ENCODE results near the gene DCPS. TPM values are rescaled to one million over a fixed set of nuclear protein-coding genes. Genes with fewer than 3 reads are reported as not detected.

DCPS gene
- total RNA-seq, 1 donor from 2014 or later, result 9.4 TPM

DNA sequence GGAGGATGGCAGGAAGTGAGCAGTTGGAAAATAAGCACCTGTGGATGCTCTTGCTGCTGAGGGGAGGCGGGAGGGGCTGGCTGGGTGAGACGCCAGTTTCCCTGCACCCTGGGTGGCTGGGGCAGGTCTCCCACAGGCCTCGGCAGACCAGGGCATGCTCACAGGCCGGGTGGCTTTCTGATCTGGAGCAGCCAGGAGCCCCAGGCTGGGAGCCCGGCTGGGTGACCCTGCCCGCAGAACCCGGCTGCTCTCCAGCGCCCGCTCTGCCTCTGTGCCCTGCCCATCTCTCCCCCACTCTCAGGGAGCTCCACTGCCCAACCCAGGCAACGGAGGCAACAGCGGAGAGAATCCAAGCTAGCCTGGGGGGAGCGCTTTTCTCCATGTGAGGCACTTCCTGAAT is 24.6 kb downstream of the DCPS start:
- DNase-seq (ENCODE audit: low read depth), result no peak

DNA sequence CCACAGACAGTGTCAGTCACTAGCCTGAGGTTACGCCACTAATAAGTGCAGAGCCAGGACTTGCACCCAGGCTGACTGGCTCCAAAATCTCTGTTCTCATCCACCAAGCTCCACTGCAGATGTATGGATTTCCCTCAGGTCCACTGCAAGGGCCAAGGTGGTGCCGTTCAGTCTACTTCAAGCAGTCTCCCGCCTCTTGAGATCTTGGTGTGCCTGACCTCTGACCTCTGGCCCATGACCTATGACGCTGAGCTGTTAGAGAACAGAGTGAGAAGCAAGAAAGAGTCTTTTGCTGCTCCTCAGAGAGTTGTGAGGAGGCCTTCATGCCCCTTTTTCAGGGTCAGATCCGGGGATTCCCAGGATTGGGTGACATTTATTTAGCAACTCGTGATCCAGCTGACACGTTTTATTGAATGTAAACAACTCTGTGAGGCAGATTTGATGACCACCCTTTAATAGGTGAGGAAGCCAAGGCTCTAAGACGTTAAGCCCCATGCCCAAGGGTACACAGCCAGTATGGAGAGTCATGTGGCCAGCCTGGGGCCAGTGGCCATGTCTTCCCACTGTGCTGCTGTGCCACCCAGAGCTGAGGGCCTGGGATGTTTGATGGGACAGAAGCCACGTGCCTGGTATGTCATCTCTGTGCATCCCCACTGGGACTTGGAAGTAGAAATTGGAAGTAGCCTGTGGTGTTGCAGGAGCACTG is 25.2 kb downstream of the DCPS start:
- peak; percentile 11 for DNase-seq (ENCODE audit: low read depth)

GRCh38 chr11:126329644-126330211 is 25.9 kb downstream of the DCPS start:
- no peak for DNase-seq (ENCODE audit: low read depth)

DNA sequence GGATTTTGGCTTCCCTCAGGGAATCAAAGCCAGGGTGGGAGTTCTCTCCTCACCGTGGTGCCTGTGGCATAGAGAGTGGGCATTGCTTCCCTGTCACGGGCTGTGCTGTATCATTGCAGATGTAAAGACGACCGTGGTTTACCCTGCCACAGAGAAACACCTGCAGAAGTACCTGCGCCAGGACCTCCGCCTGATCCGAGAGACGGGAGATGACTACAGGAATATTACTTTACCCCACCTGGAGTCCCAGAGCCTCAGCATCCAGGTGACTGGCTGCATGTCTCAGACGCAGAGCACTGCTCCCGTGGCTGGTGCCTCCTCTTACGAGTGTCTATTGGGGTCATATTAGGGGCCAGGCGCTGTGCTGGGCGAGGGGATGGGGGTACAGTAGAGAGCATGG is 27.4 kb downstream of the DCPS start:
- no peak for DNase-seq (ENCODE audit: low read depth)

- DNase-seq (ENCODE audit: low read depth), result peak; percentile 76
Measured at GRCh38 chr11:126332221-126332711, 28.4 kb downstream of the DCPS start.

DNA sequence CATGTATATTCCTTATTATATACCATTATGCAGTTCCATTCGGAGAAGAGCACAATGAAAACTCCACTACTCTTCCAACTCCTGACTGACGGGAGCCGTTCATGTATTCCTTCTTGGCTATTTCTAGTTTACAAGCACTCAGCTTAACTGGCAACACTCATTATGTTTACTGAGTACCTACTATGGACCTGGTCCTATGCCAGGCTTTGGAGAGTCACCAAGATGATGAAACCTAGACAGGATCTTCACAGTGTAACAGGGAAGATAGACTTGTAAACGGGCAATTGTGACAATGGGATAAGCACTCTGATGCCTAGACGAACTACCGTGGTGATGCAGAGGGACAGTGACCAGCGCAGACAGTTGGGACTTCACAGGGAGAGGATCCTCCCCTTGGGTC is 29.3 kb downstream of the DCPS start:
- DNase-seq (ENCODE audit: low read depth), result no peak

DNA sequence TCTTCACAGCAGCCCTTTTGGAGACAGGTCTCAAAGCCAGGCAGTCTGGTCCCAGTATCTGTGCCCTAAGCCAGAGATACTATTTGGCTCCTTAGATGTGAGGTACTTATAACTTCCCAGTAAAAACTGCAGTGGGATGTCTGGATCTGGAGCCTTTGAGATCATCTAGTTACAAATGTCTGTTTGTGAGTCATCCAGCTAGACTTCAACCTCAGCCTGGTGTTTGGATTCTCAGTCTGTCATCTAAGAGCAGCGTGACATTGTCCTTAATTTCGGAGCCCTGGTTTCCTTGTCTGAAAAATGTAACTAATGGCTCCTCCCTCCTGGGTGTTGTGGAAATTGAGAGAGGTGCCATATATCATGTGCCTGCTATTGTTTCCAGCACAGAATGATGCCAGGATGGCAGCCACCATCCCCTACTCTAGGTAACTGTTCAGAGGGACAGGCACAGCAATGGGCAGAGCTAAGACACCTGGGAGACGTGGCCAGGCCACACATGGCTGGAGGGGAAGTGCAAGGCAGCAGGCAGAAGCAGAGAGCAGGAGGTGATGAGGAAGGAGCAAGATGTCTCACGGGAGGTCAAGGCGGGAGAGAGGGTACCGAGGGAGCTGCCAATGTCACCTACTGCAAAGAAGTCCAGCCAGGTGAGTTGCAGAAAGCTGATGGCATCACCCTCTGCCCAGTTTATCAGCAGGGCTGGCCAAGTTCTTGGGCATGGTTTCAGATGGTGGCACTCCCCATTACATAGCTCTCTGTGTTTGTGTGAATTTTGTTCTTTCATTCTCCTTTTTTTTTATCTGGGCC is 31.0 kb downstream of the DCPS start:
- no peak for DNase-seq (ENCODE audit: low read depth)

- no peak for DNase-seq (ENCODE audit: low read depth)
Measured at GRCh38 chr11:126335463-126335760, 31.6 kb downstream of the DCPS start.

GRCh38 chr11:126336138-126336541 is 32.3 kb downstream of the DCPS start:
- DNase-seq (ENCODE audit: low read depth), result no peak

GRCh38 chr11:126336671-126337101 is 32.8 kb downstream of the DCPS start:
- no peak for DNase-seq (ENCODE audit: low read depth)

DNA sequence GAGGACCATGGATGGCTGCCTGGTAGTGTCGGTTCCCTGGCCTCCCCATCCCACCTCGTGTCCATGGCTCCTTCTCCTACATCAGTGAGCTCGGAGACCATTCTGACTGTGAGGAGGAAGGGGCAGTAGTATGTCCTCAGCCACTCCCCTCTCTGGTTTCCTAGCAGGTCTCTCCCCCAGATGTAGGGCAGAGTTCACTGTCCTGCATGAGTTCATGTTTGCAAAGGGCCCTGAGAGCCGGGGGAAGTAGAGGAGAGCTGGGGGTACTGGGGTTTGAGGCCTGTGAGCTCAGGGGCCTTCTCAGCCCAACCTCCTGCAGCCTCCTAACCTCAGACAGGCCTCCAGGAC is 33.2 kb downstream of the DCPS start:
- no peak for DNase-seq (ENCODE audit: low read depth)

DNA sequence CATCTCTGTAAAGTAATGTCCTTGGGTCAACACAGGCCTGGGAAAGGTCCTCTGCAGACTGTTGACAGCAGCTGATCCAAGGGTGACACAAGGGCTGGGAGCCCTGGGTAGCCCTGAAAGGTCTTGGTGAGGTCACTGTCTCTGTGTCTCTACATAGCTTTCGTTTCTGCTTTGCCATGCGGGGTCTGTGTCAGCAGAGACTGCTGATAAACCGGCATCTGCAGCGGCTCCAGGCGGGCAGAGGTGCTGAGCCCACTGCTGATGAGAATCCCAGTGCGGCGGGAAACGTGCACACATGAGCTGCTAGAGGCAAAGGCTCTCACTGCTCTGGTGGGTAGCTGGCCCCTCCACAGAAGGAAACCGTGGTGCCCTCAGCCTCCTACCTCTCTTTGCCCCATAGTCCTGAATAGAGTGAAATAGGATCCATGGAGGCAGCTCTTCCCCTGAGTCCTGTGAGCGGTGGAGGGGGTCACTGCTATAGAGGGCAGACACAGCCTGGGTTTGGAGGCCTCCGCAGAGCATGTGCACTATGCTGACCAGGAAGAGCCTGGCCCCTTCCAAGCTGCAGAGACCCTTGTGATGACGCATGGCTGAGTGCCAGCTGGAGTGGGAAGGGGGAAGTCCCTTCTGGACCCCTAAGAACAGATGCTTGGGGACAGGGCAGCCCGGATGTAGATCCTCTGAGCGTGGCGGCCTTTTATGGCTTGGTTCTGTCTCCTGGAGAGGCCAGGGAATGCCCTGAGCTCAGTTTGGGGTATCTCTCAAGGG is 33.8 kb downstream of the DCPS start:
- DNase-seq (ENCODE audit: low read depth), result no peak

- DNase-seq (ENCODE audit: low read depth), result no peak
Measured at GRCh38 chr11:126338346-126339055, 34.6 kb downstream of the DCPS start.

DNA sequence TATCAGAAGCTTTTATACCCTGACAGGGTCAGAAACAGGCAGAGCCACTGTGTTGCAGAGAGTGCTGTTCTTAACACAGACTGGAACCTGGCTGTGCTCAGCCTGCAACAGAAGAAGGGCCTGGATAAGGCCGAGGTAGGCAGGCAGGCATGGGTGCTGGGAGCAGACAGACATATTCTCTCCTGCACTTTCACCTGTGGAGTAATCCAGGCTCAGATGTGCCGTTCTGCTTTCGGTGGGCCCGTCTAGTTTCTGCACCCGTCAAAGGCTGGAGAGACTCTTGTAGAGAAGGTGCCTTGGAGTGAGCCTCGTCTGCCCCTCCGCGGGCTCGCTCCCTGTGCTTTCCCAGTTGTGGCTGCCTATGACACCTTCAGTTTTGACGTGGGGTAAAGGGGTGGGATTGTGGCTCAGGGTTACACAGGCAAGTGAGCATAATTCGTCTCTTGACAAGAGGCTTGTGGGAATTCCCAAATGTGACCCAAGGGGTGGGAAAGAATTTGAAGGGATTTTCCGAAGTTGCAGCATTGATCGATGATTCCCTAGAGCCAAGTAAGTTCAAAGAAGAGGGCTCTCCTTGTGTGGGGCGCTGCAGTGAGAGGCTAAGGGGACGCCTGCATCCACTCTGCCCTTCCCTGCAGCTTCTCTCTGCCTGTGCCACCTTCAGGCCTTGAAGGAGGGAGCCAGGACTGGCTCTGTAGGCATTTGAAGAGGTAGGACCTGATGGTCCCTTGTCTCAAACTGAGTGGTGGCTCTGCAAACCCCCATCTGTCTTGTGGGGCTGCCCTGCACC is 35.4 kb downstream of the DCPS start:
- DNase-seq (ENCODE audit: low read depth), result no peak

- peak; percentile 71 for DNase-seq (ENCODE audit: low read depth)
Measured at GRCh38 chr11:126339863-126340434, 36.1 kb downstream of the DCPS start.

GRCh38 chr11:126340960-126341606 is 37.2 kb downstream of the DCPS start:
- no peak for DNase-seq (ENCODE audit: low read depth)

- DNase-seq (ENCODE audit: low read depth), result no peak
Measured at GRCh38 chr11:126341760-126342161, 37.9 kb downstream of the DCPS start.

GRCh38 chr11:126343051-126343450 is 39.2 kb downstream of the DCPS start:
- no peak for DNase-seq (ENCODE audit: low read depth)

DNA sequence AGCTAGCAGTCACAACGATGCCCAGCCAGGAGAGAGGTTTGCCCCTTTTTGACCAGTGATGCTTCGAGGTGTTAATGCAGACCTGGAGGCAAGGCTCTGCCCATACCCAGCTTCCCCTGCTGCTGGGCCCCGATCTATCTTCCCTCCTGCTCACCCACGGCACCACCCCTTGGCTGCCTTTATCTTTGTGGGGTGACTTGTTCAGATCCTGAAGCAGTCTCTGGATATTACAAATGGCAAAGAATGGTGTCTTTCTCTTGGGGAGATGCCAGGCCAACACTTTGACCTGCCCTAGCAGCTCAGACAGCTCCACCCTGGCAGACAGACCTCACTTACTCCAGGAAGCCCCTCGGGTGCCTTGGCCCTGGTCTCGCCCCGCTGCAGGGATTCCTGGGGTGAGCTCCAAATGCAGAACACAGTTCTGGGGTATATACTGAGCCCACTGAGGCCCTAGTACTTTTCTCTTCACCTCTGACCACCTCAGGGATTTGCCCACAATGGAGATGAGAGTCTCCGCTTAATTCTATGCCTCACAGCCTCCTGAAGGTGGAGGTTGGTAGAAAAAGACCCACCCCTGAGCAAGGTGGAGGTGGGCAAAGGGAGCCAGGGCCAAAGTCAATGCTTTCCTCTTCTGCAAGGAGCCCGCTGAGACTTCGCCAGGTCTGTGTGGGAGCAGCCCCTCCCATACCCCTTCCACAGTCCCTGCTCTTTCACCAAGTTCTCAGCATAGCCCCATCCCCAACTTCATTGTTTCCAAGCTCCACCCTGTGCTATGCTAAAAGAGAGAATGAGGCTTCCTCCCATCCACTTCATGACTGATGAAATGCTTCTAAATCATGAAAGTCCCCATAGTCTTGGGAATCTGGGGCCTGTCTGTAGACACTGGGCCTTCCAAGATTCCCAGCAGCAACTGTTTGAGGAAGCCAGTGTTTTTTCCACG is 40.6 kb downstream of the DCPS start:
- DNase-seq (ENCODE audit: low read depth), result no peak
